Kidney epithelial cell (primary cell): Measurements from ENCODE around the gene C2CD5. TPM values are rescaled to one million over a fixed set of nuclear protein-coding genes. Genes with fewer than 3 reads are reported as not detected.

Experiments
- DNase-seq: peaks from one replicate; pipeline ENCODE4 v3.0.0-alpha.2; 2010; ENCODE audit warnings: low read depth
- H3K27me3 ChIP-seq: 2 replicates; pipeline ENCODE4 v1.6.0; 2011; ENCODE audit warnings: low read length; ENCODE audit not compliant: control insufficient read depth, insufficient read depth
- H3K36me3 ChIP-seq: 2 replicates; pipeline ENCODE4 v1.5.1; 2011; ENCODE audit warnings: low read length; ENCODE audit not compliant: control insufficient read depth, insufficient read depth
- H3K4me3 ChIP-seq: 2 replicates; pipeline ENCODE4 v1.5.1; 2011; ENCODE audit warnings: low read depth, mild to moderate bottlenecking, control low read depth, low read length
- total RNA-seq: library from RNA; depleted of rRNA; stranded (reverse); fragments of >200 nt; gene quantifications from 2 replicates; pipeline ENCODE4 v1.2.3, GENCODE V29; 2015
- TF ChIP-seq, protein P1 (sequence below): IDR thresholded peaks from 2 replicates; pipeline ENCODE4 v1.5.1; 2011; ENCODE audit warnings: mild to moderate bottlenecking, moderate library complexity, low read length, control low read depth, inconsistent platforms; ENCODE audit not compliant: insufficient read depth, poor library complexity, severe bottlenecking

Gene C2CD5
- total RNA-seq, 1 donor from 2014 or later: 19.3 TPM

DNA sequence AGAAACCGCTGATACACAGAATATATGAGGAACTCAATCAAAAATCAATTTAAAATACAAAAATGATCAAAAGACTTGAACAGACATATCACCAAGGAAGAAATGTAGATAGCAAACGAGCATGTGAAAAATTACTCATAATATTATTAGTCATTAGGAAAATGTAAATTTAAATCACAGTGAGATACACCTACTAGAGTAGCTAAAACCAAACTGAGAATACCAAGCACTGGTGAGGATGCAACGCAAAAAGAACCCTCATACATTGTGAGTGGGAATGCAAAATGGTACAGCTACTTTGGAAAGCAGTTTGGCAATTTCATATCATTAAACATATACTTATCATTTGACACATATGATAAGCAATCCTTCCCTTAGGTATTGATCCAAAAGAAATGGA lies 108.8 kb downstream of the C2CD5 start:
- Histone ChIP-seq H3K27me3 (no peaks in the 10 kb centered on the region), H3K4me3 (no peak overlapping the region), H3K36me3 (no peaks in the 10 kb centered on the region)
- TF ChIP-seq, protein P1, sequence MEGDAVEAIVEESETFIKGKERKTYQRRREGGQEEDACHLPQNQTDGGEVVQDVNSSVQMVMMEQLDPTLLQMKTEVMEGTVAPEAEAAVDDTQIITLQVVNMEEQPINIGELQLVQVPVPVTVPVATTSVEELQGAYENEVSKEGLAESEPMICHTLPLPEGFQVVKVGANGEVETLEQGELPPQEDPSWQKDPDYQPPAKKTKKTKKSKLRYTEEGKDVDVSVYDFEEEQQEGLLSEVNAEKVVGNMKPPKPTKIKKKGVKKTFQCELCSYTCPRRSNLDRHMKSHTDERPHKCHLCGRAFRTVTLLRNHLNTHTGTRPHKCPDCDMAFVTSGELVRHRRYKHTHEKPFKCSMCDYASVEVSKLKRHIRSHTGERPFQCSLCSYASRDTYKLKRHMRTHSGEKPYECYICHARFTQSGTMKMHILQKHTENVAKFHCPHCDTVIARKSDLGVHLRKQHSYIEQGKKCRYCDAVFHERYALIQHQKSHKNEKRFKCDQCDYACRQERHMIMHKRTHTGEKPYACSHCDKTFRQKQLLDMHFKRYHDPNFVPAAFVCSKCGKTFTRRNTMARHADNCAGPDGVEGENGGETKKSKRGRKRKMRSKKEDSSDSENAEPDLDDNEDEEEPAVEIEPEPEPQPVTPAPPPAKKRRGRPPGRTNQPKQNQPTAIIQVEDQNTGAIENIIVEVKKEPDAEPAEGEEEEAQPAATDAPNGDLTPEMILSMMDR: no peak
- no peak for DNase-seq

DNA sequence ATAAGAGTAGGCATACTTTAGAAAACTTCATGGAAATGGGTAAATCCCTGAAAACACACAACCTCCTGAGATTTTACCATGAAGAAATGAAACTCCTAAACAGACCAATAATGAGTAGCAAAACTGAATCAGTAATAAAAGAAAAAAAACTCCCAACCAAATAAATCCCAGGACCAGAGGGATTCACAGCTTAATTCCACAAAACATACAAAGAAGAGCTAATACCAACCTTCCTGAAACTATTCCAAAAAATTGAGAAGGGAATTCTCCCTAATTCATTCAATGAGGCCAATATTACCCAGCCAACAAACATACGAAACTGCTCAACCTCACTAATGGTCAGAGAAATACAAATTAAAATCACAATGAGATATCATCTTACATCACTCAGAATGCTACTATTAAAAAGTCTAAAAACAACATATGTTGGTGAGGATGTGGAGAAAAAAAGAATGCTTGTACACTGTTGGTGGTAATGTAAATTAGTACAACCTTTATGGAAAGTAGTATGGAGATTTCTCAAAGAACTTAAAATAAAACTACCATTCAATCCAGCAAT lies 112.6 kb downstream of the C2CD5 start:
- H3K27me3 ChIP-seq: no peaks in the 10 kb centered on the region
- no peak overlapping the region for H3K4me3 ChIP-seq
- TF ChIP-seq, protein P1: no peak
- DNase-seq: no peak
- no peaks in the 10 kb centered on the region for H3K36me3 ChIP-seq

DNA sequence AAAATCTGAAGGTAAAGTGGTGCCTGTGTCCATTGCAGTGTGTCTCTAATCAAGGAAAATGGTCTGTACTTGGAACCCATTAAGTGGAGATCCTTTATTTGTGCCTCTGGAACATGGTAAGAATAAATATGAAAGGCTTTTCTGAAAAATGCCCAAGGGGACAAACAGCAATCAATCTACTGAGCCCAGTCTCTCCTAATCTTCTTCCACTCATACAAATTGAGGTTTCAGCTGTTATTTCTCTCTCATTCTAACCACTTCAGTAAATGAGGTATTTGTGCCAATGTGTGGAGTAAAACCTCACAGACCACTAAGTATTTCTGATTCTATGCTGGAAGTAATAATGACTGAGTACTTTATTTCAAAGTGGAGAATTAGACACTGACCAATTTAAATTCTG lies 127.5 kb downstream of the C2CD5 start:
- TF ChIP-seq, protein P1: no peak

DNA sequence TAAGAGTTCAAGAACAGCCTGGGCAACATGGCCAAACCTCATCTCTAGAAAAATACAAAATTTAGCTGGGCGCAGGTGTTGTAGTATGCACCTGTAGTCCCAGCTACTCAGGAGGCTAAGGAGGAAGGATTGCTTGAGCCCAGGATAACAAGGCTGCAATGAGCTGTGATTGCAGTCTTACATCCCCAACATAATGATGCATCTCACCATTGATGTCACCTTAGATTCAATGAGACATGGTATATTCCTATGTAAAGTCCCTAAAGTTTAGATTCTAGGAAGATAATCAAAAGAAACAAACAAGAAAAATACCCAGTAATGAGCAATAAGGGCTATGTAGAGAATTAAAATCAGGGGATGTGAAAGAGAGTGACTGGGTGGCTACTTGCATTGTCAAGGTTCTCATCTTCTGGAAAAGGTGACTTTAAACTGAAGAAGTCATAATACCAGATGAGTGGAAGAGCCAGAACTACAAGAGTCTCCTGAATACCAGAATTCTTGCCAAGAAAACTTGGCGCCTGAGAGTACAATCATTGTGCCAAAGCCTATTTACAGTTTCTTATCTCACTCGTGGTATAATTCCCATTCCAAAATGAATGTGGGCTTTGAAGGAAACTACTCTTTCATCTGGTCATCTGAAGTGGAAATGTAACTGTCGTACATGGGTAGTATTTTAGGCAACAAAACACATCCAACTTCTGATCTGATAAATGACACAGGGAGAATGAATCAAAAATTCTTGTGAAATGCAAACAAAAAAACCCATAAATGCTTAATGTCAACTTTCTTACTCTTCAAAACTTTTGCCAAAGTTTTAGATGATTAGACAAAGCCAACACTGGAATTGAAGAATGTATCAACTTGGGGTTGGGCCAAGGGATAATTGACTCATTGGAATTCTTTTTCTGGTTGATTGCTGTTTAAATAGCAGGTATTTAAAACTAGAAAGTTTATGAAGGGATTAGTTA lies 128.7 kb downstream of the C2CD5 start:
- no peaks in the 10 kb centered on the region for H3K27me3 ChIP-seq
- no peak for DNase-seq
- H3K4me3 ChIP-seq: no peak overlapping the region
- no peaks in the 10 kb centered on the region for H3K36me3 ChIP-seq
- TF ChIP-seq, protein P1: no peak

More for the DNA sequence above, 127.5 kb downstream of the C2CD5 start:
- no peak for DNase-seq
- no peak overlapping the region for H3K4me3 ChIP-seq
- no peaks in the 10 kb centered on the region for H3K27me3 ChIP-seq
- H3K36me3 ChIP-seq: no peaks in the 10 kb centered on the region

DNA sequence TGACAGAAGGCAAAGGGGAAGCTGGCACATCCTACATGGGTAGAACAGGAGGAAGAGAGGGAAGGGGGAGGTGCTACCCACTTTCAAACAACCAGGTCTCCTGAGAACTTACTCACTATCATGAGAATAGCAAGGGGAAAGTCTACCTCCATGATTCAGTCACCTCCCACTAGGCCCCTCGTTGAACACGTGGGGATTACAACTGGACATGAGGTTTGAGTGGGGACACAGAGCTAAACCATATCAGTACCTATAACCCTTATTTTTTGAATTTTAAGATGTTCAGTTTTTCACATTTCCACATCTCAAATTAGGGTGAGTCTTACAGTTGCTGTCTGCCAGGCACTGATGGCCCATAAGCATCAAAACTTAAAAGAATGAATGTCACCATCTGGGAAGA lies 129.6 kb downstream of the C2CD5 start:
- Histone ChIP-seq H3K27me3 (no peaks in the 10 kb centered on the region), H3K36me3 (no peaks in the 10 kb centered on the region), H3K4me3 (no peak overlapping the region)
- no peak for DNase-seq
- TF ChIP-seq, protein P1: no peak
